ENCODE data around the gene IGF2.

IGF2 gene

GRCh38 chr11:2102132-2102882 is 36.9 kb downstream of the IGF2 start:
- DNase-seq, result no peak

DNA sequence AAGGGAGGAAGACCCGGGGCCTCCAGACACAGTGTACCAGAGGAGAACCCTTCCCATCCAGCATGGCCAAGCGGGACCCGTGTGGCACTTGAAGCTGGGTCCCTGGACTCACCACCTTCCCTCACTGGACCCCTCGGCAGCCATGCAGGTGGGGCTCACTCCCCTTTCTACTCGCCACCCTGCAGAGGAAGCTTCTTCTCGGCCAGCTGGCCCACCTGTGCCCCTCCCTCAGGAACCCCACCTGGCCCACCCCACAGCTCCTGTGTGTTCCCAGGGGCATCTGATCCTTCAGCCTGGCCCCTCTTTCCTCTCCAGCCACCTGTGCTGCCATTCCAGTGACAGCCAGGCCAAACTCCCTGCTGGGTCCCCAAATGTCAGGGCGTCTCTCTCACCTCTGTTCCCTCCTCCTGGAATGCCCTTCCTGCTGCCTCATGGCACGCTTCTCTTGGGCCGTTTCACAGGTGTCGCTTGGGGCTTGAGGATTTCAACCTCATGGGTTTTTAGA is 38.0 kb downstream of the IGF2 start:
- no peak for DNase-seq

GRCh38 chr11:2100361-2101170 is 38.6 kb downstream of the IGF2 start:
- DNase-seq, result peak; percentile 12

GRCh38 chr11:2099516-2100349 is 39.5 kb downstream of the IGF2 start:
- no peak for DNase-seq

DNA sequence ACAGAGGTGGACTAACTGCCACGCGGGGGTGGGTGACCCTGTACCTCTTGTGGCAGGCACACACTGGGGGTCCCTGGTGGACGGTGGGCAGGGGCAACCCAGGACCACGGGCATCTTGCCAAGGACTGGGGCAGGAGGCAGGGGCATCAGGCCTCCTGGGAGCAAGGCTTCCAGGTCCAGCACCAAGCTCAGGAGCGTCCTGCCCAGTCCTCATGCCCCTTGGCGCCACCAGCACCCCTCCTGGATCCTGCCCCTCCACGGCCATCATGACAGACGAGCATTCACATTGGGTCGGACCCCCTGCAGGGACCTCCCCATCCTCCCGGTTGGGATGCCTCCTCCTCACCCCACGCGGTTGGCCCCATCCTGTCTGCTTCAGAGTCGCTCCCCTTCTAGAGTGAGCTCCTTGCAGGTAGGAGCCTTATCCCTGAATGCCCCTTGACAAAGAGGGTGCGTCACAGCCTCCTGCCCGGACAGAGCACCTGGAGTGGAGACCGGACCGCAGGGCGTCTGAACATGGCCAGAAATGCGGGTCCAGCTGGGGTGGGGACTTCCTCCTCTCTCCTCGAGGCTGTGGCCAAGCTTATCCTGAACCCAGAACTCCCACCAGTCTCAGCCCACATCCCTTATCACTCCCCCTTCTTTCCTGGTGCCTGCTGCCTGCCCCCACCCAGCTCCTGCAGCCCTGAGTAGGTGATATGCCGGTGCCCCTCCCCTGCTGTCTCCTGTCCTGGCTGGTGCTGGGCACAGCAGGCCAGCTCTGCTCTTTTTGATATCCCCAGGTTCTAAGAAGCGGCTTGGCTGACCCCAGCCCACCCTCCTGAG is 40.3 kb downstream of the IGF2 start:
- DNase-seq, result no peak

DNA sequence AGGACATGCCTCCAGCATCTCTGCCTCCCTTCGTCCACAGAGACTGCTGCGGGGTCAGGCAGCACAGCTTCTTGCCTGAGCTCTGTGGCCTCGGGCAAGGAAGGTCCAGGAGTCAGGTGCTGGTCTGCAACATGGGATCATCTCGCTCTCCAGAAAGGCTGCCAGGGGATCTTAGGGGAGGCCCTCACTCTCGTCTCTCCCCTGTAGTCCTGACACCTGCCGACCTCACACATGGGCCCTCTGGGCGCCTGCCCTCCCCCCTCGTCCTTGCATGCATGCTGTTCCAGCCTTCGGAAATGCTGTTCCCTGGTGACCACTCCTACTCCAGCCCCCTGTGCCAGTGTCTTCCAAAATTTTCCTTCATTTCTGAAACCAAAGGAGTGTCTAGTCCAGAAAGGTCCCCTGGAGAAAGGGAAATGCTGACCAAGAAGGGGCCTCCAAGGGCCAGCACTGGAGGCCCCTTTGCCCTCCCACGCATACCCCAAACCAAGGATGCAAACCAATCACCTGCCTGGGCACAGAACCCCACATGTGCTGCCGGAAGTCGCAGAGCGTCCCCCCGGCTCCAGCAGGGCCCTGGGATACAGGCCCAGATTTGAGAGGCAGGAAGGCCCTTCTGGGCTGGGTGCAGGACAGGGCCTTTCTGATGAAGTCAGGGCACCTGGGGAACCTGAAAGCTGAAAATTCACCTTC is 41.0 kb downstream of the IGF2 start:
- no peak for DNase-seq

DNA sequence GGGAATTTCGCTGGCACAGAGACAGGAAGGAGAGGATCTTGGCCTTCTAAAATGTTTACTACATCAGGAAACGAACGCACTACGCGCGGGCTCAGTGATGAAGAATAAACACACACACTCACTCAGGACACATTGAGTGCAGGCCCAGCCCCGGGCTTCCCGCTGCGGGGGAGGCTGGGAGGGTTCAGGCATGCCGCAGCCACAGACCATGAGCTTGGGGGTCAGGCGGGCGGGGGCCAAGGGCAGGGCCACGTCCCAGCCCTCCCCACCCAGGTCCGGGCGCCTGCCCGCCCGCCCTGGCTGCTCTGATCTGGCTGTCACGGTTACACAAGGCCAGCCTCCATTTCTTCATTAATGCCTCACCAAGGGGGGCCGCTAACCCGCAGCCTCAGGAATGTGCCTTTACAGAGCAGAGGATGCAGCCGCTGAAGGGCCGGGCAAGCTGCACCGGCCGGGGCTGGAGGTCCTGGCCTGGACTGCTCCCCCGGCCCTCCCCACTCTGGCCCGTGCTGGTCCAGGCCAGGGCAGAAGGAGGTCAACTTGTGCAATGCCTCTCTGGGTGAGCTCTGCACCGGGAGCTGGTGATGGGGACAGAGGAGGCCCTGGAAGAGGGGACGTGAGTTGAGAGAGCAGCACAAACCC is 41.7 kb downstream of the IGF2 start:
- DNase-seq, result peak; percentile 87

DNA sequence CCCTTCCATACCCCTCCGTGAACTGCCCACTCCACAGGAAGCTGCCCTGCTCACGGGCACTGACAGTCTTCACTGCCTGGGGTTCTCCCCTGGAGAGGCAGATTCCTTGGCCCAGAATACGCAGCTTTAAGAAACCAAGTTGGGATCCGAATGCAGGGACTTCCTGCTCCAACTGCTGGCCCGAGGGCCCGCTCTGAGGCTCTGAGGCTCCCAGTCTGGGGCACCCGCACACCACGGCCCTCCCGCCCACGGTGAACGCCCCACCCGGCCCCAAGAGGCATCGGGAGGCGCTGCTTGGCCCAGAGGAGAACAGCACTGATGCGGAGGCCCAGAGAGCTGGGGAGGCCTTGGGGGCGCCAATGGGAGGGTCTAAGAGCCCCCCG is 42.3 kb downstream of the IGF2 start:
- no peak for DNase-seq

- peak; percentile 85 for DNase-seq
Measured at GRCh38 chr11:2096011-2096918, 42.9 kb downstream of the IGF2 start.

DNA sequence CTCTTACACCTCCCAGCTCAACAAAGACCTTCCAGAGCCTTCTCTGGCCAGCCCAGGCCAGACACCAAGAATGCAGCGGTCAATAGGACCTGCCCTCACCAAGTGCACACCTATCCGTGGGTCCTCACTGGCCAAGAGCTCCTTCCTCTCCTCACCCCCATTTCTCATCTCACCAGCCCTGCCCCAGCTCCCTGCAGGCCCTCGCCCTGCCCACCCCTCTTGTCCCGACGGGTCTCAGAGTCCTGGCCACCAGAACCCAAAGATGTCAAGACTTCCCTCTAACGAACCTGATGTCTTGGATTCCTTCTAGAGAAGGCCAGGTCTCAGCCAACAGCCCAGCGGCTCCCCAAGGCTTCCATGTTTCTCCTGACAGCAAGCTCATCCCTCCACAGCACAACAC is 43.6 kb downstream of the IGF2 start:
- DNase-seq, result no peak

- no peak for DNase-seq
Measured at GRCh38 chr11:2095198-2095520, 44.0 kb downstream of the IGF2 start.

GRCh38 chr11:2094354-2095197 is 44.6 kb downstream of the IGF2 start:
- DNase-seq, result no peak

- DNase-seq, result no peak
Measured at GRCh38 chr11:2093575-2094353, 45.4 kb downstream of the IGF2 start.

GRCh38 chr11:2092956-2093412 is 46.2 kb downstream of the IGF2 start:
- peak; percentile 27 for DNase-seq

- no peak for DNase-seq
Measured at GRCh38 chr11:2092464-2092910, 46.7 kb downstream of the IGF2 start.

GRCh38 chr11:2091786-2092463 is 47.3 kb downstream of the IGF2 start:
- DNase-seq, result no peak

DNA sequence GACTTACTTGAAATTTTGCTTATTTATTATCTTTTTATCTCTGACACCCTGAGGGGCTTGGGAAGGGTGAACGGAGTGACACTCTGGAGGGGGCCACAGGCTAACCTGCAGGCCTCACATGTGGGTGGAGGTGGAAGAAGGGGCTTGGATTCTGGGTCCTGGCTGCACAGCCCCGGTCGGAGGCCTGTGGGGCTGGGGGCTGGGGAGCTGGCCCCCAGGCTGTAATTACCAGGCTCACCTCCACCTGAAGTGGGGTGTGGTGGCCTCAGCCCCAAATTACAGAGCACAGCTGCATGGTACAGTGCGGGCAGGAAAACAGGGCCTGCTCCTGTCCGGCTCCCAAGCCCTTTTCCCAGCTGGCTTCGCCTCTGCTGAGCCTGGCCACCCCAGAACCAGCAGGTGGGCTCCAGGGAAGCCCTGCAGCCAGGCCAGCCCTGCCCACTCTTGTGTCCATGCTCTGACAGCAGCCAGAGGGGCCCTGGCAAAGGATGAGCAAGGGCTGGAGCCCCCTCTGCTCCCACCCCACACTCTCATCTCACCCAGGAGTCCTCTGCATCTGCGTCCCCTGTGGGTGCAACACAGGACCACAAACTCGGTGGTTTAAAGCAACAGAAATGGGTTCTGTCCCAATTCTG is 48.0 kb downstream of the IGF2 start:
- DNase-seq, result no peak
